Mammary epithelial cell (primary cell): Measurements from ENCODE around the gene LAMC3.

Experiments
- EZH2 ChIP-seq: IDR thresholded peaks from 2 replicates; pipeline ENCODE4 v1.6.1; 2012; ENCODE audit warnings: low read length, inconsistent platforms, borderline replicate concordance
- TF ChIP-seq, protein P1 (sequence below), 2 donors: IDR thresholded peaks in 1 of 2; conservative IDR thresholded peaks in 1 of 2; 2 replicates each; pipeline ENCODE4 v1.5.1; 2011 to 2012; ENCODE audit warnings: inconsistent platforms in 2 of 2, low read length in 2 of 2, mild to moderate bottlenecking in 2 of 2, control low read depth in 1 of 2, low read depth in 1 of 2; ENCODE audit not compliant: insufficient read depth in 1 of 2; ENCODE audit errors: extremely low read depth in 1 of 2

DNA sequence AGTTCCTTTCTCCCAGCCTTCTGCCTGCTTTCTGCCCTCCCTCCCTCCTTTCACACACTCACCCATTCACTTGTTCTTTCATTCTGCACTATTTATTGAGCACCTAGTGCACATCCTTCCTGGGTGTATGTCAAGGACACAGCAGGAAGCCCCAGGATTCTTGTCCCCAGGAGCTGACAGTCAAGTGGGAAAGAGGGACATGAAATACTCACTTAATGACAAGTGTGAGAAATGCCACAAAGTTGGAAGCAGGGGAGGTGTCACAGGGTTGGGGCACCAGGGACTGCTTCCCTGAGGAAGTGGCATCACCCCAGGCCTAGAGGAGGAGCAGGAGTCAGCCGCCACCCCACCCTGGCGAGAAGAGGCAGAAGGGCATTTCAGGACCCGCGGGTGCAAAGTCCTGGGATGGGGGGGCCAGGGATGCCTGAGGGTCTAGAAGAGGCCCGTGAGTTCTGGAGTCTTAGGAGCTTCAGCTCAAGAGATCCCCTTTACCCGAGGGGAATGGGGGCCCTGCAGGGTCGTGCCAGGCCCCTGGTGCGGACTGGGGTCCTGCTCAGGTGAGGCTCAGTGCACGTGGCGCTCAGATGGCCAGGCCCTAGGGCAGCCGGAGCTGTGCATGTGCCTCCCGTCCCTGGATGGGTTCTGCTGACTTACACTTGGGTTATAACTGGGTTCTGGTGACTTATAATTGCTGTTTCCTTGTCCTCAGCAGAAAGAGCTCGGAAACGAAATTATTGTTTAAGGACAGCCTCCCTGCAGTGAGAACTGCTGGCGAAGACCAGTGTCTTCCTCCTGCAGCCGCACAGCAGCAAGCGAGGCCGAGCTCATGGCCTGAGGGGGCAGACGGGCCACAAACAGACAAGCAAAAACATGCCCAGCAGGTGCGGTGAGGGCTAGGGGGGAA lies 16.9 kb upstream of the LAMC3 start:
- TF ChIP-seq, protein P1, sequence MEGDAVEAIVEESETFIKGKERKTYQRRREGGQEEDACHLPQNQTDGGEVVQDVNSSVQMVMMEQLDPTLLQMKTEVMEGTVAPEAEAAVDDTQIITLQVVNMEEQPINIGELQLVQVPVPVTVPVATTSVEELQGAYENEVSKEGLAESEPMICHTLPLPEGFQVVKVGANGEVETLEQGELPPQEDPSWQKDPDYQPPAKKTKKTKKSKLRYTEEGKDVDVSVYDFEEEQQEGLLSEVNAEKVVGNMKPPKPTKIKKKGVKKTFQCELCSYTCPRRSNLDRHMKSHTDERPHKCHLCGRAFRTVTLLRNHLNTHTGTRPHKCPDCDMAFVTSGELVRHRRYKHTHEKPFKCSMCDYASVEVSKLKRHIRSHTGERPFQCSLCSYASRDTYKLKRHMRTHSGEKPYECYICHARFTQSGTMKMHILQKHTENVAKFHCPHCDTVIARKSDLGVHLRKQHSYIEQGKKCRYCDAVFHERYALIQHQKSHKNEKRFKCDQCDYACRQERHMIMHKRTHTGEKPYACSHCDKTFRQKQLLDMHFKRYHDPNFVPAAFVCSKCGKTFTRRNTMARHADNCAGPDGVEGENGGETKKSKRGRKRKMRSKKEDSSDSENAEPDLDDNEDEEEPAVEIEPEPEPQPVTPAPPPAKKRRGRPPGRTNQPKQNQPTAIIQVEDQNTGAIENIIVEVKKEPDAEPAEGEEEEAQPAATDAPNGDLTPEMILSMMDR (conservative IDR thresholded peaks at IDR 0.05 in 1 of 2, IDR thresholded peaks at IDR 0.05 in 1 of 2; ENCODE audit: extremely low read depth in 1 of 2, insufficient read depth in 1 of 2, low read depth in 1 of 2, low read length in 2 of 2) = no peak
- TF ChIP-seq EZH2 = no peak
